Measurements from ENCODE around the gene ATP7B.
A peak's percentile ranks its signal among the peaks of the same experiment; 100 is the strongest.

Gene ATP7B

DNA sequence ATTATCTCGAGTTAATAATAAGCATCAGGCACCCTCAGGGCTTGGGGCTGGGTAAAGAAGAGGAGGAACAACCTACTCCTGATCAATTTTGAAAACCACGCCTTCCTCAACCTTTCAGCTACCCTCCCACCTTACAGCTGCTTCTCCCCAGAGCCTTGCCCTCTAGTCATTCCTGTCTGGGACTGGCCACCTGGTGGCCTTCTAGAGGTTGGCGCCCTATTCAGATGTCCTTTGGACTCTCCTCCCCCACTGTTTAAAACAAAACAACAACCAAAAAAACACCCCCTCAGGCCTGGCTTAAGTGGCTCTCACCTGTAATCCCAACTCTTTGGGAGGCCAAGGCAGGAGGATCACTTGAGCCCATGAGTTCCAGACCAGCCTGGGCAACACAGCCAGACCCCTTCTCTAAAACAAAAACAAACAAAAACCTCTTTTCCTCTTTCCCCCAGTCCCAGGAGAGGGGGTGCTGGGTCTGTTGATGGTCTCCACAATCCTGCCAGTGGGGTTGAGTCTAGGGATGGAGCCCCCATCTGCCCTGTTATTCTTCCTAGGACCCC is 87.2 kb downstream of the ATP7B start:
- H3K27ac ChIP-seq (replicated peaks): no peak overlapping the region
- H3K4me3 ChIP-seq (replicated peaks; ENCODE audit: insufficient read depth, low read length): no peak overlapping the region
- peak in 1 of 2 experiments; percentile 18 for DNase-seq (ENCODE audit: low read depth in 1 of 2, low spot score in 1 of 2)
- TF ChIP-seq SPI1 (IDR thresholded peaks at IDR 0.05; ENCODE audit: borderline replicate concordance, low read depth) (no peak), POLR2AphosphoS5 (IDR thresholded peaks at IDR 0.05; ENCODE audit: low read depth) (no peak), GABPA (IDR thresholded peaks at IDR 0.05; ENCODE audit: low read depth) (no peak)
- TF ChIP-seq, protein P1, sequence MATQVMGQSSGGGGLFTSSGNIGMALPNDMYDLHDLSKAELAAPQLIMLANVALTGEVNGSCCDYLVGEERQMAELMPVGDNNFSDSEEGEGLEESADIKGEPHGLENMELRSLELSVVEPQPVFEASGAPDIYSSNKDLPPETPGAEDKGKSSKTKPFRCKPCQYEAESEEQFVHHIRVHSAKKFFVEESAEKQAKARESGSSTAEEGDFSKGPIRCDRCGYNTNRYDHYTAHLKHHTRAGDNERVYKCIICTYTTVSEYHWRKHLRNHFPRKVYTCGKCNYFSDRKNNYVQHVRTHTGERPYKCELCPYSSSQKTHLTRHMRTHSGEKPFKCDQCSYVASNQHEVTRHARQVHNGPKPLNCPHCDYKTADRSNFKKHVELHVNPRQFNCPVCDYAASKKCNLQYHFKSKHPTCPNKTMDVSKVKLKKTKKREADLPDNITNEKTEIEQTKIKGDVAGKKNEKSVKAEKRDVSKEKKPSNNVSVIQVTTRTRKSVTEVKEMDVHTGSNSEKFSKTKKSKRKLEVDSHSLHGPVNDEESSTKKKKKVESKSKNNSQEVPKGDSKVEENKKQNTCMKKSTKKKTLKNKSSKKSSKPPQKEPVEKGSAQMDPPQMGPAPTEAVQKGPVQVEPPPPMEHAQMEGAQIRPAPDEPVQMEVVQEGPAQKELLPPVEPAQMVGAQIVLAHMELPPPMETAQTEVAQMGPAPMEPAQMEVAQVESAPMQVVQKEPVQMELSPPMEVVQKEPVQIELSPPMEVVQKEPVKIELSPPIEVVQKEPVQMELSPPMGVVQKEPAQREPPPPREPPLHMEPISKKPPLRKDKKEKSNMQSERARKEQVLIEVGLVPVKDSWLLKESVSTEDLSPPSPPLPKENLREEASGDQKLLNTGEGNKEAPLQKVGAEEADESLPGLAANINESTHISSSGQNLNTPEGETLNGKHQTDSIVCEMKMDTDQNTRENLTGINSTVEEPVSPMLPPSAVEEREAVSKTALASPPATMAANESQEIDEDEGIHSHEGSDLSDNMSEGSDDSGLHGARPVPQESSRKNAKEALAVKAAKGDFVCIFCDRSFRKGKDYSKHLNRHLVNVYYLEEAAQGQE (IDR thresholded peaks at IDR 0.05; ENCODE audit: insufficient replicate concordance, low read depth): no peak
- TF ChIP-seq, protein P2, sequence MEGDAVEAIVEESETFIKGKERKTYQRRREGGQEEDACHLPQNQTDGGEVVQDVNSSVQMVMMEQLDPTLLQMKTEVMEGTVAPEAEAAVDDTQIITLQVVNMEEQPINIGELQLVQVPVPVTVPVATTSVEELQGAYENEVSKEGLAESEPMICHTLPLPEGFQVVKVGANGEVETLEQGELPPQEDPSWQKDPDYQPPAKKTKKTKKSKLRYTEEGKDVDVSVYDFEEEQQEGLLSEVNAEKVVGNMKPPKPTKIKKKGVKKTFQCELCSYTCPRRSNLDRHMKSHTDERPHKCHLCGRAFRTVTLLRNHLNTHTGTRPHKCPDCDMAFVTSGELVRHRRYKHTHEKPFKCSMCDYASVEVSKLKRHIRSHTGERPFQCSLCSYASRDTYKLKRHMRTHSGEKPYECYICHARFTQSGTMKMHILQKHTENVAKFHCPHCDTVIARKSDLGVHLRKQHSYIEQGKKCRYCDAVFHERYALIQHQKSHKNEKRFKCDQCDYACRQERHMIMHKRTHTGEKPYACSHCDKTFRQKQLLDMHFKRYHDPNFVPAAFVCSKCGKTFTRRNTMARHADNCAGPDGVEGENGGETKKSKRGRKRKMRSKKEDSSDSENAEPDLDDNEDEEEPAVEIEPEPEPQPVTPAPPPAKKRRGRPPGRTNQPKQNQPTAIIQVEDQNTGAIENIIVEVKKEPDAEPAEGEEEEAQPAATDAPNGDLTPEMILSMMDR (IDR thresholded peaks at IDR 0.05; ENCODE audit: insufficient read depth, low read length): no peak
- H3K27me3 ChIP-seq (ENCODE audit: insufficient read depth, poor library complexity, severe bottlenecking): no peaks in the 10 kb centered on the region

DNA sequence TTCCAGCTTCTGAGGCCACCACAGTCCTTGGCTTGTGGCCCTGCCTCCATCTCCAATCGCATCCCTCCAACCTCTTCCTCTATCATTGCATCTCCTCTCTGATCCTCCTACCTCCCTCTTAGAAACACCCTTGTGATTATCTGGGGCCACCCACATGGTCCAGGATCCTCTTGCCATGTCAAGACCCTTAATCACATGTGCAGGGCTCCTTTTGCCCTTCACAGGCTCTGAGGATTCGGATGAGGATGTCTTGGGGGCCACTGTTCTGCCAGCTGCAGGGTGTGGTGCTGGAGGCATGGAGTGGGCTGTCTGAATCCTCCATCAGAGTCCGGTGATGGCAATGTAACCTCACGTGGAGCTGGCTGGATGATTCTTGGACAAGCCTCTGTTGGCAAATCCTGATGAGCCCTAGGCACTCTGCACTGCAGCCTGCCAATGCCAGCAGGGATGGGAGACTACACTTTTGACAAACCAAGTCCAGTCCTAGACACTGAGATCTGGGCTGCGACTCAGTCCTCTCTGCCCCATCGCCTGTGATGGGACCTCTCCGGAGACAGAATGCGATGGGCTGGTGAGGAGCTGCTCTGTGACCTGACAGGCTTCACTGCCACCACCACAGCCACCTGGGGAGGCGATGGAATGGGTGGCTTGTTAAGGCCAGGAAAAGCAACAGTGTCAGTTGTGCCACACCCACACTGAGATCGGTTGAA is 88.3 kb downstream of the ATP7B start:
- DNase-seq (ENCODE audit: low read depth in 1 of 2, low spot score in 1 of 2): no peak
- Histone ChIP-seq H3K27ac (replicated peaks) (no peak overlapping the region), H3K4me3 (replicated peaks; ENCODE audit: insufficient read depth, low read length) (no peak overlapping the region), H3K27me3 (ENCODE audit: insufficient read depth, poor library complexity, severe bottlenecking) (no peaks in the 10 kb centered on the region)
- TF ChIP-seq SPI1 (IDR thresholded peaks at IDR 0.05; ENCODE audit: borderline replicate concordance, low read depth) (no peak), POLR2AphosphoS5 (IDR thresholded peaks at IDR 0.05; ENCODE audit: low read depth) (no peak), GABPA (IDR thresholded peaks at IDR 0.05; ENCODE audit: low read depth) (no peak)
- TF ChIP-seq, protein P2 (IDR thresholded peaks at IDR 0.05; ENCODE audit: insufficient read depth, low read length): no peak
- TF ChIP-seq, protein P1 (IDR thresholded peaks at IDR 0.05; ENCODE audit: insufficient replicate concordance, low read depth): no peak

DNA sequence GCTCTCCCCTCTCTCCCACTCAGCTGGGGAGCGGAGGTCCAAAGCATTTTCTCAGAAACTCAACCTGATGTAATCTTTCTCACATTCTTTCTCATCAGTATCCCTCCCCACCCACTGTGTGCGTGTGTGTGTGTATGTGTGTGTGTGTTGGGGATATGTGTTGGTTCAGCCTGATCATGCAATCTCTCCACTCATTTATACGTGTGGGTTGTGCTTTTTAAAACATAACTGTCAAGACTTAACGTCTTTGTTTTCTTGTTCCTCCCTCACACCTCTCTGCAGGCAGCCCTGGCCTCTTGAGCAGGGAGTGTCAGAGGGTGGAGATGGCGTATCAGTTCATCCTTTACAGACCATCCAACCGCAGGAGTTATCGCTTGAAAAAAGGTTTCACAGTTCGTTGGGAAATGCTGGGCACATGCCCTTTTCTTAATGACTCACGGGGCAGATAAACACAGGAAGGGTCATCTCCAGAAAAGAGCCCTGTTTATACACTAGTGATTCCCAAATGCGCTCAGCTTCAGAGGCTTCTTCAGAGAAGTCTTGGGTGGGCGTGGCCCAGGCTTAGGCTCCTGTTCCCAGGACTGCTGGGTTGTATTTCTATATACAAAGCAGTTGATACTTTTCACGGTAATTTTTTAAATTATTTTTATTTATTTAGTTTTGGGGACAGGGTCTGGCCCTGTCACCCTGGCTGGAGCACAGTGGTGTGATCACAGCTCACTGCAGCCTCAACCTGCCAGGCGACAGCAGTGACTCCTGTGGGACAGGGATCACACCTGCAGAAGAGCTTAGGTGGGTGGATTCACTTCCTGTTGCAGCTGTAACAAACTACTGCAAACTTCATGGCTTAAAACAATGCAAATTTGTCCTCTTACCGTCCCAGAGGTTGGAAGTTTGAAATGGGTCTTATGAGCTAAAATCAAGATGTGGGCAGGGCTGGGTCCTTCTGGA is 89.2 kb downstream of the ATP7B start:
- DNase-seq (ENCODE audit: low read depth in 1 of 2, low spot score in 1 of 2): no peak
- no peak overlapping the region for H3K4me3 ChIP-seq (replicated peaks; ENCODE audit: insufficient read depth, low read length)
- no peaks in the 10 kb centered on the region for H3K27me3 ChIP-seq (ENCODE audit: insufficient read depth, poor library complexity, severe bottlenecking)
- TF ChIP-seq SPI1 (IDR thresholded peaks at IDR 0.05; ENCODE audit: borderline replicate concordance, low read depth): no peak
- TF ChIP-seq, protein P2 (IDR thresholded peaks at IDR 0.05; ENCODE audit: insufficient read depth, low read length): no peak
- TF ChIP-seq GABPA (IDR thresholded peaks at IDR 0.05; ENCODE audit: low read depth): no peak
- TF ChIP-seq, protein P1 (IDR thresholded peaks at IDR 0.05; ENCODE audit: insufficient replicate concordance, low read depth): no peak
- no peak for TF ChIP-seq POLR2AphosphoS5 (IDR thresholded peaks at IDR 0.05; ENCODE audit: low read depth)
- no peak overlapping the region for H3K27ac ChIP-seq (replicated peaks)
